HCT116 (cell line): Measurements from ENCODE around the gene APBA1. TPM values are rescaled to one million over a fixed set of nuclear protein-coding genes. Genes with fewer than 3 reads are reported as not detected.

ENCODE experiments used
- ATAC-seq: fragments of 200-7000 bp; cut with Tn5 transposase; 2 replicates; pipeline ENCODE4 v1.9.1; 2020; ENCODE audit warnings: mild to moderate bottlenecking, moderate library complexity
- BruUV-seq: library from RNA; stranded (reverse); fragments of 400-500 nt; replicated peaks from 2 replicates; lab custom pipeline; 2021; lab: Mats Ljungman, UMichigan
- CTCF ChIA-PET: fragments of 300-600 bp; sonication (Branson Sonifier 250); formaldehyde crosslinking; loops from one replicate; lab custom pipeline; 2021; ENCODE audit warnings: antibody characterized with exemption; lab: Charles Lee
- POLR2A ChIA-PET: fragments of 300-600, 350-600 bp; sonication (Branson Sonifier 250); formaldehyde crosslinking; loops from one replicate; lab custom pipeline; 2021; ENCODE audit warnings: antibody characterized with exemption; lab: Charles Lee
- RAD21 ChIA-PET, 2 experiments: fragments of 300-600 bp; sonication (Branson Sonifier 250); formaldehyde crosslinking; loops; one replicate each; lab custom pipeline; 2023; ENCODE audit warnings: low total read pairs in 2 of 2; ENCODE audit not compliant: uncharacterized antibody in 2 of 2, unreplicated experiment in 2 of 2, low non-redundant PET in 1 of 2; lab: Charles Lee
- DNase-seq: peaks from one replicate; pipeline ENCODE4 v3.0.0-alpha.2; 2010; ENCODE audit warnings: low read depth, low spot score
- H2AFZ ChIP-seq: fragments of 200-600 bp; shearing (Covaris generic), sonication (generic); 2 replicates; pipeline ENCODE4 v1.6.1; 2017; ENCODE audit warnings: low read depth, mixed run types, mixed read lengths, antibody characterized with exemption, low read length; ENCODE audit not compliant: poor library complexity, severe bottlenecking
- H3K27ac ChIP-seq: 2 replicates; pipeline ENCODE4 v1.5.1; 2012; ENCODE audit warnings: low read depth, low read length
- H3K27me3 ChIP-seq: fragments of 200-600 bp; sonication (generic); 2 replicates; pipeline ENCODE4 v1.6.1; 2016; ENCODE audit warnings: mixed run types, low read length, mixed read lengths; ENCODE audit not compliant: insufficient read depth
- H3K36me3 ChIP-seq, 2 experiments: fragments of 200-500 bp in 1 of 2; fragments of 200-600 bp in 1 of 2; sonication (Bioruptor generic) in 1 of 2; sonication (generic) in 1 of 2; 2 replicates each; pipeline versions ENCODE4 v1.5.1 to v1.6.1; 2014 to 2016; ENCODE audit warnings: low read length in 2 of 2, inconsistent platforms in 1 of 2, mixed read lengths in 1 of 2, mixed run types in 1 of 2; ENCODE audit not compliant: insufficient read depth in 2 of 2, control insufficient read depth in 1 of 2
- H3K4me1 ChIP-seq, 2 experiments: fragments of 200-600 bp in 1 of 2; sonication (generic) in 1 of 2; 2 replicates each; pipeline versions ENCODE4 v1.5.1 to v1.6.1; 2012 to 2017; ENCODE audit warnings: low read length in 2 of 2, inconsistent platforms in 1 of 2, mild to moderate bottlenecking in 1 of 2, mixed read lengths in 1 of 2, mixed run types in 1 of 2, moderate library complexity in 1 of 2; ENCODE audit not compliant: insufficient read depth in 2 of 2, control insufficient read depth in 1 of 2
- H3K4me2 ChIP-seq: fragments of 200-600 bp; sonication (generic); 2 replicates; pipeline ENCODE4 v1.6.1; 2017; ENCODE audit warnings: mixed run types, low read length, mixed read lengths
- H3K4me3 ChIP-seq, 2 experiments: fragments of 200-600 bp in 1 of 2; sonication (generic) in 1 of 2; replicated peaks in 1 of 2; 2 replicates each; pipeline ENCODE4 v1.5.1; 2011 to 2016; ENCODE audit warnings: low read length in 2 of 2, control low read depth in 1 of 2, low read depth in 1 of 2, mild to moderate bottlenecking in 1 of 2, mixed read lengths in 1 of 2, mixed run types in 1 of 2
- H3K79me2 ChIP-seq: fragments of 200-600 bp; sonication (generic); 2 replicates; pipeline ENCODE4 v1.6.1; 2017; ENCODE audit warnings: mild to moderate bottlenecking, mixed run types, low read length, moderate library complexity, mixed read lengths; ENCODE audit not compliant: insufficient read depth
- H3K9ac ChIP-seq: fragments of 200-600 bp; sonication (generic); 2 replicates; pipeline ENCODE4 v1.6.1; 2016; ENCODE audit warnings: low read length, mixed read lengths
- H3K9me2 ChIP-seq: fragments of 200-600 bp; sonication (generic), shearing (Covaris generic); 2 replicates; pipeline ENCODE4 v1.6.1; 2017; ENCODE audit warnings: mixed run types, mild to moderate bottlenecking, moderate library complexity; ENCODE audit not compliant: insufficient read depth
- H3K9me3 ChIP-seq, 2 experiments: fragments of 200-500 bp in 1 of 2; fragments of 200-600 bp in 1 of 2; sonication (Bioruptor generic) in 1 of 2; sonication (generic) in 1 of 2; 2 replicates each; pipeline ENCODE4 v1.6.1; 2014 to 2017; ENCODE audit warnings: low read length in 2 of 2, mixed read lengths in 2 of 2, inconsistent platforms in 1 of 2, low read depth in 1 of 2, mild to moderate bottlenecking in 1 of 2, mixed run types in 1 of 2, moderate library complexity in 1 of 2; ENCODE audit not compliant: control insufficient read depth in 1 of 2, insufficient read depth in 1 of 2
- H4K20me1 ChIP-seq: fragments of 200-600 bp; sonication (generic), shearing (Covaris generic); 2 replicates; pipeline ENCODE4 v1.6.1; 2017; ENCODE audit warnings: mixed run types, mild to moderate bottlenecking, moderate library complexity; ENCODE audit not compliant: insufficient read depth
- EGR1 ChIP-seq: IDR thresholded peaks from 2 replicates; pipeline ENCODE4 v1.6.1; 2012; ENCODE audit warnings: low read depth
- FOSL1 ChIP-seq: IDR thresholded peaks from 2 replicates; pipeline ENCODE4 v1.6.1; 2012; ENCODE audit warnings: low read depth
- JUND ChIP-seq: IDR thresholded peaks from 2 replicates; pipeline ENCODE4 v1.6.1; 2012
- POLR2A ChIP-seq: IDR thresholded peaks from 2 replicates; pipeline ENCODE4 v1.7.0; 2011; ENCODE audit warnings: borderline replicate concordance; ENCODE audit not compliant: insufficient read depth, insufficient read length; ENCODE audit errors: extremely low read depth
- SP1 ChIP-seq: IDR thresholded peaks from 2 replicates; pipeline ENCODE4 v1.6.1; 2012; ENCODE audit warnings: low read depth
- TCF7L2 ChIP-seq: IDR thresholded peaks from 2 replicates; pipeline ENCODE4 v1.7.0; 2011; ENCODE audit warnings: borderline replicate concordance, inconsistent platforms; ENCODE audit not compliant: insufficient read depth, insufficient read length; ENCODE audit errors: extremely low read depth
- ZFX ChIP-seq: fragments of 450-650 bp; IDR thresholded peaks from 2 replicates; pipeline ENCODE4 v1.6.1; 2017
- ZNF274 ChIP-seq: fragments of 200-500 bp; sonication (Bioruptor generic); IDR thresholded peaks from 2 replicates; pipeline ENCODE4 v1.6.1; 2014; ENCODE audit warnings: mild to moderate bottlenecking, low read depth, low read length, inconsistent platforms
- intact Hi-C: fragments of 100-400 bp; cut with micrococcal nuclease; formaldehyde crosslinking; loops from 2 replicates; pipeline ENCODE4 v1.10.0; 2022
- total RNA-seq: library from RNA; stranded (reverse); gene quantifications from one replicate; pipeline ENCODE4 v1.2.1, GENCODE V29; 2021; ENCODE audit not compliant: unreplicated experiment
- TF ChIP-seq, protein P1 (sequence below): IDR thresholded peaks from 2 replicates; pipeline ENCODE4 v1.6.1; 2012; ENCODE audit warnings: low read depth
- TF ChIP-seq, protein P2 (sequence below): IDR thresholded peaks from 2 replicates; pipeline ENCODE4 v1.6.1; 2011; ENCODE audit warnings: mild to moderate bottlenecking, low read length, moderate library complexity; ENCODE audit not compliant: insufficient replicate concordance; ENCODE audit errors: extremely low read depth
- TF ChIP-seq, protein P3 (sequence below): IDR thresholded peaks from 2 replicates; pipeline ENCODE4 v1.6.1; 2012

The APBA1 gene
- total RNA-seq, 1 experiment from 2014 or later: 0.20 TPM

DNA sequence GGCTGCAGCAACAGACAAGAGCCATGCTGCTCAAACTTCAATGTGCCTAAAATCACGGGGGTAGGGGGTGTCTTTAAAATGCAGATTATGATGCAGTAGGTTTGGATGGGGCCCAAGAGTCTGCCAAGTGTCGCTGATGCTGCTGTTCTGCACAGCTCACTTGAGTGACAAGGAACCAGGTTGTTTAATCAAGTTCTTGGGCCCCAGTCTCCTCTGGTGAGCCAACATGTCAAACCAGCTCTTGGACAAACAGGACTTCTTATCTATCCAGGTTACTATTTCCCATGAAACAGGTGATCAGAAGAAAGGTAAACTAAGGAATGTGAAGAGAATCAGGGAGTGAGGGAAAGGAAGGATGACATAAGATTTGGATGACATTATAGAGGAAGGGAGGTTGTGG lies 78.0 kb downstream of the APBA1 start:
- ChIA-PET POLR2A (no interaction called here), RAD21 (no interaction called here), CTCF (no interaction called here)
- Histone ChIP-seq H3K27me3 (peaks cover 43% of the 10 kb centered on the region), H3K4me3 (no peak overlapping the region), H3K9me2 (no peaks in the 10 kb centered on the region), H3K79me2 (no peaks in the 10 kb centered on the region), H3K27ac (no peak overlapping the region), H2AFZ (no peak overlapping the region), H3K4me2 (no peak overlapping the region), H3K9ac (no peak overlapping the region), H4K20me1 (no peaks in the 10 kb centered on the region), H3K9me3 (no peaks in the 10 kb centered on the region), H3K36me3 (no peaks in the 10 kb centered on the region), H3K4me1 (no peaks in the 10 kb centered on the region)
- BruUV-seq: no TSS peak
- ATAC-seq (no peak), DNase-seq (no peak)
- TF ChIP-seq, protein P1, sequence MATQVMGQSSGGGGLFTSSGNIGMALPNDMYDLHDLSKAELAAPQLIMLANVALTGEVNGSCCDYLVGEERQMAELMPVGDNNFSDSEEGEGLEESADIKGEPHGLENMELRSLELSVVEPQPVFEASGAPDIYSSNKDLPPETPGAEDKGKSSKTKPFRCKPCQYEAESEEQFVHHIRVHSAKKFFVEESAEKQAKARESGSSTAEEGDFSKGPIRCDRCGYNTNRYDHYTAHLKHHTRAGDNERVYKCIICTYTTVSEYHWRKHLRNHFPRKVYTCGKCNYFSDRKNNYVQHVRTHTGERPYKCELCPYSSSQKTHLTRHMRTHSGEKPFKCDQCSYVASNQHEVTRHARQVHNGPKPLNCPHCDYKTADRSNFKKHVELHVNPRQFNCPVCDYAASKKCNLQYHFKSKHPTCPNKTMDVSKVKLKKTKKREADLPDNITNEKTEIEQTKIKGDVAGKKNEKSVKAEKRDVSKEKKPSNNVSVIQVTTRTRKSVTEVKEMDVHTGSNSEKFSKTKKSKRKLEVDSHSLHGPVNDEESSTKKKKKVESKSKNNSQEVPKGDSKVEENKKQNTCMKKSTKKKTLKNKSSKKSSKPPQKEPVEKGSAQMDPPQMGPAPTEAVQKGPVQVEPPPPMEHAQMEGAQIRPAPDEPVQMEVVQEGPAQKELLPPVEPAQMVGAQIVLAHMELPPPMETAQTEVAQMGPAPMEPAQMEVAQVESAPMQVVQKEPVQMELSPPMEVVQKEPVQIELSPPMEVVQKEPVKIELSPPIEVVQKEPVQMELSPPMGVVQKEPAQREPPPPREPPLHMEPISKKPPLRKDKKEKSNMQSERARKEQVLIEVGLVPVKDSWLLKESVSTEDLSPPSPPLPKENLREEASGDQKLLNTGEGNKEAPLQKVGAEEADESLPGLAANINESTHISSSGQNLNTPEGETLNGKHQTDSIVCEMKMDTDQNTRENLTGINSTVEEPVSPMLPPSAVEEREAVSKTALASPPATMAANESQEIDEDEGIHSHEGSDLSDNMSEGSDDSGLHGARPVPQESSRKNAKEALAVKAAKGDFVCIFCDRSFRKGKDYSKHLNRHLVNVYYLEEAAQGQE: no peak
- TF ChIP-seq TCF7L2 (no peak), JUND (no peak), POLR2A (no peak), SP1 (no peak), ZNF274 (no peak), FOSL1 (no peak), ZFX (no peak), EGR1 (no peak)
- TF ChIP-seq, protein P2, sequence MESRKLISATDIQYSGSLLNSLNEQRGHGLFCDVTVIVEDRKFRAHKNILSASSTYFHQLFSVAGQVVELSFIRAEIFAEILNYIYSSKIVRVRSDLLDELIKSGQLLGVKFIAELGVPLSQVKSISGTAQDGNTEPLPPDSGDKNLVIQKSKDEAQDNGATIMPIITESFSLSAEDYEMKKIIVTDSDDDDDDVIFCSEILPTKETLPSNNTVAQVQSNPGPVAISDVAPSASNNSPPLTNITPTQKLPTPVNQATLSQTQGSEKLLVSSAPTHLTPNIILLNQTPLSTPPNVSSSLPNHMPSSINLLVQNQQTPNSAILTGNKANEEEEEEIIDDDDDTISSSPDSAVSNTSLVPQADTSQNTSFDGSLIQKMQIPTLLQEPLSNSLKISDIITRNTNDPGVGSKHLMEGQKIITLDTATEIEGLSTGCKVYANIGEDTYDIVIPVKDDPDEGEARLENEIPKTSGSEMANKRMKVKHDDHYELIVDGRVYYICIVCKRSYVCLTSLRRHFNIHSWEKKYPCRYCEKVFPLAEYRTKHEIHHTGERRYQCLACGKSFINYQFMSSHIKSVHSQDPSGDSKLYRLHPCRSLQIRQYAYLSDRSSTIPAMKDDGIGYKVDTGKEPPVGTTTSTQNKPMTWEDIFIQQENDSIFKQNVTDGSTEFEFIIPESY: no peak
- TF ChIP-seq, protein P3, sequence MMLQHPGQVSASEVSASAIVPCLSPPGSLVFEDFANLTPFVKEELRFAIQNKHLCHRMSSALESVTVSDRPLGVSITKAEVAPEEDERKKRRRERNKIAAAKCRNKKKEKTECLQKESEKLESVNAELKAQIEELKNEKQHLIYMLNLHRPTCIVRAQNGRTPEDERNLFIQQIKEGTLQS: no peak
- intact Hi-C loops: no loop called here
